GM12878 (cell line): ENCODE measurements around the gene CPB2. TPM values are rescaled to one million over a fixed set of nuclear protein-coding genes. Genes with fewer than 3 reads are reported as not detected.

ENCODE experiments used
- ATAC-seq: fragments of 200-7000 bp; cut with Tn5 transposase; 3 replicates; pipeline ENCODE4 v1.9.1; 2020; ENCODE audit warnings: mild to moderate bottlenecking, moderate library complexity
- Bru-seq: library from RNA; stranded (reverse); fragments of 400-500 nt; gene quantifications from one replicate; lab custom pipeline; 2021; lab: Mats Ljungman, UMichigan
- BruChase-seq, 2 experiments: library from RNA; stranded (reverse); fragments of 400-500 nt; gene quantifications; one replicate each; lab custom pipeline; 2021; lab: Mats Ljungman, UMichigan
- BruUV-seq: library from RNA; stranded (reverse); fragments of 400-500 nt; replicated peaks from 2 replicates; lab custom pipeline; 2021; lab: Mats Ljungman, UMichigan
- CTCF ChIA-PET: fragments of 300-600 bp; sonication (Branson Sonifier 250); formaldehyde crosslinking; extraction: SDS; loops from one replicate; lab custom pipeline; 2021; ENCODE audit warnings: inconsistent platforms; lab: Yijun Ruan, JAX
- POLR2A ChIA-PET: fragments of 350-600 bp; formaldehyde crosslinking; extraction: SDS; loops from one replicate; lab custom pipeline; 2021; ENCODE audit warnings: inconsistent platforms; lab: Charles Lee
- RAD21 ChIA-PET: fragments of 300-600 bp; sonication (Branson Sonifier 250); formaldehyde crosslinking; loops from one replicate; lab custom pipeline; 2023; ENCODE audit warnings: antibody characterized with exemption; ENCODE audit not compliant: unreplicated experiment; lab: Charles Lee
- SMC1A ChIA-PET: fragments of 300-600 bp; sonication (Branson Sonifier 250); formaldehyde crosslinking; loops from one replicate; lab custom pipeline; 2023; ENCODE audit not compliant: unreplicated experiment, uncharacterized antibody; lab: Charles Lee
- DNase-seq: peaks from one replicate; pipeline ENCODE4 v3.0.0-alpha.2; 2011; ENCODE audit warnings: low read depth, low spot score
- FAIRE-seq: peaks from 3 replicates; lab custom pipeline; 2011; peaks lifted over from hg19 to GRCh38; lab: Jason Lieb, UNC
- H2AFZ ChIP-seq: 2 replicates; pipeline ENCODE4 v1.6.0; 2011; ENCODE audit warnings: low read depth, low read length, control low read depth; ENCODE audit not compliant: control insufficient read depth
- H3K27ac ChIP-seq: 2 replicates; pipeline ENCODE4 v1.5.1; 2011; ENCODE audit warnings: control low read depth; ENCODE audit not compliant: control insufficient read depth, insufficient read depth
- H3K27me3 ChIP-seq, 2 experiments: replicated peaks in 1 of 2; 2 replicates each; pipeline versions ENCODE4 v1.6.0 to v1.6.1; 2011; ENCODE audit warnings: low read length in 1 of 2; ENCODE audit not compliant: control insufficient read depth in 2 of 2, insufficient read depth in 2 of 2
- H3K36me3 ChIP-seq, 2 experiments: 2 replicates each; pipeline ENCODE4 v1.5.1; 2011; ENCODE audit warnings: low read length in 1 of 2; ENCODE audit not compliant: control insufficient read depth in 2 of 2, insufficient read depth in 2 of 2
- H3K4me1 ChIP-seq: 2 replicates; pipeline ENCODE4 v1.6.1; 2011; ENCODE audit warnings: mild to moderate bottlenecking, low read length, moderate library complexity, mixed read lengths; ENCODE audit not compliant: control insufficient read depth, insufficient read depth
- H3K4me2 ChIP-seq: 2 replicates; pipeline ENCODE4 v1.6.0; 2011; ENCODE audit warnings: control low read depth; ENCODE audit not compliant: control insufficient read depth, insufficient read depth
- H3K4me3 ChIP-seq: fragments of 200-600 bp; sonication (generic); 2 replicates; pipeline ENCODE4 v1.5.1; 2016
- H3K79me2 ChIP-seq: 2 replicates; pipeline ENCODE4 v1.6.0; 2011; ENCODE audit warnings: low read length; ENCODE audit not compliant: control insufficient read depth, insufficient read depth
- H3K9ac ChIP-seq: 2 replicates; pipeline ENCODE4 v1.8.0; 2011; ENCODE audit warnings: low read length, control low read depth, mixed read lengths; ENCODE audit not compliant: control insufficient read depth, insufficient read depth
- H3K9me3 ChIP-seq: replicated peaks from 3 replicates; pipeline ENCODE4 v1.5.1; 2011; ENCODE audit warnings: mild to moderate bottlenecking, low read length; ENCODE audit not compliant: control insufficient read depth, insufficient read depth
- H4K20me1 ChIP-seq: 2 replicates; pipeline ENCODE4 v1.6.0; 2011; ENCODE audit not compliant: control insufficient read depth, insufficient read depth
- ASH2L ChIP-seq: fragments of 300-600, 200-600 bp; sonication (generic); IDR thresholded peaks from 2 replicates; pipeline ENCODE4 v1.6.1; 2017; ENCODE audit warnings: low read depth, mild to moderate bottlenecking, borderline replicate concordance
- ATF3 ChIP-seq: IDR thresholded peaks from 2 replicates; pipeline ENCODE4 v1.6.1; 2011; ENCODE audit warnings: low read depth, mild to moderate bottlenecking, low read length, moderate library complexity, borderline replicate concordance; ENCODE audit errors: extremely low read depth
- ATF7 ChIP-seq: fragments of 450-650 bp; IDR thresholded peaks from 2 replicates; pipeline ENCODE4 v1.6.1; 2016; ENCODE audit warnings: low read depth, mild to moderate bottlenecking
- CEBPZ ChIP-seq: fragments of 150-350 bp; IDR thresholded peaks from 2 replicates; pipeline ENCODE4 v1.6.1; 2016; ENCODE audit warnings: low read depth, low read length
- GABPA ChIP-seq: IDR thresholded peaks from 2 replicates; pipeline ENCODE4 v1.6.1; 2014; ENCODE audit warnings: antibody characterized with exemption, low read depth, mild to moderate bottlenecking, inconsistent platforms
- GATAD2B ChIP-seq: fragments of 450-650 bp; conservative IDR thresholded peaks from 2 replicates; pipeline ENCODE4 v1.6.1; 2017; ENCODE audit warnings: low read depth, mild to moderate bottlenecking, moderate library complexity
- IKZF2 ChIP-seq, 2 experiments: fragments of 450-650 bp; IDR thresholded peaks; 2 replicates each; pipeline ENCODE4 v1.6.1; 2017; ENCODE audit warnings: mild to moderate bottlenecking in 2 of 2, moderate library complexity in 2 of 2
- NR2C1 ChIP-seq: fragments of 450-650 bp; IDR thresholded peaks from 2 replicates; pipeline ENCODE4 v1.6.1; 2017; ENCODE audit warnings: antibody characterized with exemption, mild to moderate bottlenecking, moderate library complexity
- PAX8 ChIP-seq: fragments of 450-650 bp; IDR thresholded peaks from 2 replicates; pipeline ENCODE4 v1.6.1; 2017; ENCODE audit warnings: mild to moderate bottlenecking, moderate library complexity
- PBX3 ChIP-seq: IDR thresholded peaks from 2 replicates; pipeline ENCODE4 v1.6.1; 2011; ENCODE audit warnings: mild to moderate bottlenecking, low read depth, low read length, moderate library complexity; ENCODE audit not compliant: insufficient replicate concordance
- POLR2AphosphoS5 ChIP-seq: IDR thresholded peaks from 2 replicates; pipeline ENCODE4 v1.6.1; 2011; ENCODE audit warnings: mild to moderate bottlenecking, low read length, inconsistent platforms
- RAD51 ChIP-seq: fragments of 450-650 bp; IDR thresholded peaks from 2 replicates; pipeline ENCODE4 v1.6.1; 2016; ENCODE audit warnings: moderate library complexity, mild to moderate bottlenecking, inconsistent platforms
- SMAD5 ChIP-seq: IDR thresholded peaks from 2 replicates; pipeline ENCODE4 v1.6.1; 2016; ENCODE audit warnings: antibody characterized with exemption, low read depth
- TAF1 ChIP-seq: IDR thresholded peaks from 2 replicates; pipeline ENCODE4 v1.6.1; 2011; ENCODE audit warnings: mild to moderate bottlenecking, low read depth, low read length, borderline replicate concordance
- TCF12 ChIP-seq: IDR thresholded peaks from 2 replicates; pipeline ENCODE4 v1.6.1; 2011; ENCODE audit warnings: low read depth, mild to moderate bottlenecking, low read length
- WGBS: methylation state at CpG from one replicate; pipeline ENCODE4 v1.1.6; 2016; ENCODE audit warnings: low lambda C conversion rate; ENCODE audit not compliant: insufficient replicate concordance, insufficient coverage; ENCODE audit errors: missing lambda C conversion rate; 5-methylcytosine and 5-hydroxymethylcytosine counted together
- in situ Hi-C: fragments of 300-500 bp; cut with MboI; formaldehyde crosslinking; loops from 9 replicates; pipeline ENCODE4 v1.14.3; 2018; ENCODE audit warnings: mixed read lengths
- intact Hi-C: fragments of 100-400 bp; cut with micrococcal nuclease; formaldehyde crosslinking; loops from one replicate; pipeline ENCODE4 v1.14.2; 2022; ENCODE audit not compliant: unreplicated experiment
- long read RNA-seq, 2 experiments: library from polyadenylated mRNA; unstranded; transcript quantifications; one replicate each; pipeline ENCODE4 v2.0.0, GENCODE V29; 2019 to 2020
- polyA minus RNA-seq, 3 experiments: library from RNA; depleted of rRNA, polyadenylated mRNA; stranded (reverse); fragments of >200 nt; gene quantifications; 2 replicates each; pipeline ENCODE4 v1.2.3, GENCODE V29; 2011
- polyA plus RNA-seq, 11 experiments: library from polyadenylated mRNA; depleted of rRNA in 4 of 11; unstranded in 6 of 11; stranded (reverse) in 5 of 11; fragments of >200 nt; fragmentation: Nextera tagmentation in 4 of 11; fragmentation: Illumina TruSeq in 1 of 11; extraction: Ambion mirVana in 4 of 11; extraction: Trizol in 1 of 11; gene quantifications; 1 replicate in 1 of 11; 2 replicates in 10 of 11; pipeline versions ENCODE4 v1.2.1 to v1.2.3, GENCODE V29; 2011 to 2016; ENCODE audit warnings: inconsistent platforms in 2 of 11, missing spikeins in 2 of 11, low read depth in 1 of 11
- total RNA-seq, 4 experiments: library from RNA; depleted of rRNA in 3 of 4; stranded (reverse); fragments of >200 nt in 3 of 4; fragmentation: Illumina TruSeq in 1 of 4; extraction: Trizol in 1 of 4; gene quantifications; 2 replicates each; pipeline versions ENCODE4 v1.2.1 to v1.2.3, GENCODE V29; 2013 to 2021

The CPB2 gene
- total RNA-seq (2013; cell fraction: nucleolus; rRNA removed): not detected in 2 replicates
- total RNA-seq (2014; rRNA removed): not detected in 2 replicates
- total RNA-seq (2014; rRNA removed; fragmentation: Illumina TruSeq; extraction: Trizol): not detected in 2 replicates
- total RNA-seq (2021): 0.13 and 0.16 TPM in 2 replicates
- not detected for polyA plus RNA-seq (2011; ENCODE audit: low read depth)
- not detected in 2 replicates for polyA plus RNA-seq (2011; rRNA removed)
- polyA plus RNA-seq (2011; cell fraction: cytosol; rRNA removed): not detected in 2 replicates
- not detected in 2 replicates for polyA plus RNA-seq (2011; cell fraction: nucleus; rRNA removed)
- polyA plus RNA-seq (2012): not detected in 2 replicates
- 0.07 TPM in 1 of 2 replicates, not detected in the other for polyA plus RNA-seq (2014; fragmentation: Illumina TruSeq; extraction: Trizol)
- polyA plus RNA-seq (2014; fragmentation: Nextera tagmentation; extraction: Ambion mirVana): under 1 TPM; 0.05 to 0.22 TPM
- 0.05 and 0.14 TPM in 2 replicates for polyA plus RNA-seq (2014; rRNA removed)
- under 1 TPM; 0.56 to 0.87 TPM for polyA plus RNA-seq (2016; fragmentation: Nextera tagmentation; extraction: Ambion mirVana)
- polyA minus RNA-seq (2011; rRNA and poly(A)+ RNA removed): not detected in 2 replicates
- polyA minus RNA-seq (2011; cell fraction: cytosol; rRNA and poly(A)+ RNA removed): not detected in 2 replicates
- polyA minus RNA-seq (2011; cell fraction: nucleus; rRNA and poly(A)+ RNA removed): not detected in 2 replicates
- percentile 8 among the genes with signal in this experiment for Bru-seq, nascent RNA
- percentile 19 among the genes with signal in this experiment for BruChase-seq, experiment 1, labeled RNA remaining after a 6-hour chase
- BruChase-seq, experiment 2, labeled RNA remaining after a 2-hour chase: percentile 21 among the genes with signal in this experiment
- long read RNA-seq, experiment 1: 0 reads
- long read RNA-seq, experiment 2: 0 reads

GRCh38 chr13:46104868-46105267 lies at the start of gene CPB2:
Gene CPB2, minus strand, starts transcription at chr13:46105033. Its CDS starts 24 bp downstream, at chr13:46105009.
- Histone ChIP-seq H3K27ac (no peak within 1 kb of the TSS), H3K9me3 (no peaks in the 10 kb centered on the region), H3K4me3 (no peak within 1 kb of the TSS), H2AFZ (no peak within 1 kb of the TSS), H3K4me1 (peaks cover 20% of the 10 kb centered on the region), H3K36me3 (no peaks in the 10 kb centered on the region)
- intact Hi-C loops: no loop called here
- no peak for FAIRE-seq
- 66% methylated on average over 4 of the region's 4 CpGs for WGBS
- ChIA-PET POLR2A (no interaction called here), CTCF (no interaction called here)
- TF ChIP-seq TAF1 (no peak), GATAD2B (no peak), PAX8 (no peak), ATF7 (no peak), RAD51 (no peak), POLR2AphosphoS5 (no peak), NR2C1 (no peak), IKZF2 (IDR thresholded peaks at IDR 0.05) (no peak), ATF3 (no peak), CEBPZ (no peak), TCF12 (no peak), SMAD5 (no peak), GABPA (no peak), ASH2L (no peak), PBX3 (no peak)
- TF ChIP-seq, all 136 proteins: peak for 0
- Histone ChIP-seq H4K20me1 (no peaks in the 10 kb centered on the region), H3K4me2 (no peak within 1 kb of the TSS), H3K79me2 (no peaks in the 10 kb centered on the region), H3K9ac (no peak within 1 kb of the TSS), H3K27me3 (no peaks in the 10 kb centered on the region)
- no TSS peak for BruUV-seq
- no peak for DNase-seq
- no peak for ATAC-seq
- in situ Hi-C loops: no loop called here
- RAD21 ChIA-PET: no interaction called here
- SMC1A ChIA-PET: no interaction called here
